HEK293 (cell line): Measurements from ENCODE around the gene TSPAN1.

Experiments
- CTCF ChIA-PET: fragments of 350-600 bp; formaldehyde crosslinking; extraction: SDS; loops from one replicate; lab custom pipeline; 2021; ENCODE audit warnings: antibody characterized with exemption; lab: Yijun Ruan, JAX
- POLR2A ChIA-PET: fragments of 300-600 bp; formaldehyde crosslinking; extraction: SDS; loops from one replicate; lab custom pipeline; 2020; ENCODE audit warnings: antibody characterized with exemption, inconsistent platforms; lab: Yijun Ruan, JAX
- H3K27ac ChIP-seq: fragments of 200-500 bp; sonication (Bioruptor generic); 2 replicates; pipeline ENCODE4 v1.5.1; 2014; ENCODE audit warnings: low read depth, low read length, control low read depth, inconsistent platforms; ENCODE audit errors: extremely low read depth
- H3K36me3 ChIP-seq, 2 experiments: fragments of 200-500 bp in 1 of 2; sonication (Bioruptor generic) in 1 of 2; 1 replicate in 1 of 2; 2 replicates in 1 of 2; pipeline ENCODE4 v1.5.1; 2014 to 2017; ENCODE audit warnings: inconsistent platforms in 2 of 2, low read length in 2 of 2; ENCODE audit not compliant: control insufficient read depth in 2 of 2, insufficient read depth in 1 of 2
- H3K4me1 ChIP-seq: fragments of 200-500 bp; sonication (Bioruptor generic); 2 replicates; pipeline ENCODE4 v1.5.1; 2014; ENCODE audit warnings: mild to moderate bottlenecking, low read length, inconsistent platforms; ENCODE audit not compliant: control insufficient read depth, insufficient read depth
- H3K4me3 ChIP-seq: 2 replicates; pipeline ENCODE4 v1.5.1; 2011; ENCODE audit warnings: low read depth, mild to moderate bottlenecking, control low read depth, low read length, moderate library complexity
- H3K9me3 ChIP-seq: fragments of 200-500 bp; sonication (Bioruptor generic); 2 replicates; pipeline ENCODE4 v1.5.1; 2014; ENCODE audit warnings: low read depth, low read length, inconsistent platforms; ENCODE audit not compliant: control insufficient read depth, insufficient read depth
- GLIS1 ChIP-seq: fragments of 450-650 bp; formaldehyde crosslinking; IDR thresholded peaks from 2 replicates; pipeline ENCODE4 v1.5.1; 2016; ENCODE audit warnings: missing biosample characterization, missing genetic modification characterization
- KLF8 ChIP-seq: fragments of 450-650 bp; formaldehyde crosslinking; IDR thresholded peaks from 2 replicates; pipeline ENCODE4 v1.5.1; 2016; ENCODE audit warnings: missing biosample characterization, missing genetic modification characterization
- MZF1 ChIP-seq: fragments of 450-650 bp; formaldehyde crosslinking; IDR thresholded peaks from 2 replicates; pipeline ENCODE4 v1.5.1; 2017; ENCODE audit warnings: missing biosample characterization, missing genetic modification characterization, borderline replicate concordance
- SP2 ChIP-seq: fragments of 450-650 bp; formaldehyde crosslinking; IDR thresholded peaks from 2 replicates; pipeline ENCODE4 v1.5.1; 2016; ENCODE audit warnings: missing biosample characterization, missing genetic modification characterization
- ZBTB7A ChIP-seq: fragments of 450-650 bp; formaldehyde crosslinking; IDR thresholded peaks from 2 replicates; pipeline ENCODE4 v1.5.1; 2016; ENCODE audit warnings: low read depth, missing biosample characterization, missing genetic modification characterization
- ZFP69B ChIP-seq: fragments of 450-650 bp; formaldehyde crosslinking; IDR thresholded peaks from 2 replicates; pipeline ENCODE4 v1.5.1; 2016; ENCODE audit warnings: missing biosample characterization, missing genetic modification characterization
- ZNF114 ChIP-seq: fragments of 450-650 bp; formaldehyde crosslinking; IDR thresholded peaks from 2 replicates; pipeline ENCODE4 v1.5.0; 2017; ENCODE audit warnings: missing biosample characterization, missing genetic modification characterization
- ZNF202 ChIP-seq: fragments of 450-650 bp; formaldehyde crosslinking; IDR thresholded peaks from 2 replicates; pipeline ENCODE4 v1.5.1; 2016; ENCODE audit warnings: missing biosample characterization, missing genetic modification characterization, borderline replicate concordance
- ZNF426 ChIP-seq: fragments of 450-650 bp; formaldehyde crosslinking; IDR thresholded peaks from 2 replicates; pipeline ENCODE4 v1.5.1; 2017; ENCODE audit warnings: missing biosample characterization, missing genetic modification characterization, mild to moderate bottlenecking, inconsistent platforms, moderate library complexity
- ZNF544 ChIP-seq: fragments of 450-650 bp; formaldehyde crosslinking; IDR thresholded peaks from 2 replicates; pipeline ENCODE4 v1.5.0; 2017; ENCODE audit warnings: missing biosample characterization, missing genetic modification characterization
- ZNF560 ChIP-seq: fragments of 450-650 bp; formaldehyde crosslinking; IDR thresholded peaks from 2 replicates; pipeline ENCODE4 v1.5.1; 2017; ENCODE audit warnings: missing biosample characterization, missing genetic modification characterization, borderline replicate concordance
- ZNF585B ChIP-seq: fragments of 450-650 bp; formaldehyde crosslinking; IDR thresholded peaks from 2 replicates; pipeline ENCODE4 v1.5.1; 2016; ENCODE audit warnings: missing biosample characterization, missing genetic modification characterization
- ZNF610 ChIP-seq: fragments of 450-650 bp; formaldehyde crosslinking; IDR thresholded peaks from 2 replicates; pipeline ENCODE4 v1.5.1; 2016; ENCODE audit warnings: missing biosample characterization, missing genetic modification characterization, borderline replicate concordance
- ZNF664 ChIP-seq: fragments of 450-650 bp; formaldehyde crosslinking; IDR thresholded peaks from 2 replicates; pipeline ENCODE4 v1.5.1; 2016; ENCODE audit warnings: missing biosample characterization, missing genetic modification characterization
- ZNF747 ChIP-seq: fragments of 450-650 bp; formaldehyde crosslinking; IDR thresholded peaks from 2 replicates; pipeline ENCODE4 v1.5.1; 2016; ENCODE audit warnings: missing biosample characterization, missing genetic modification characterization
- ZNF830 ChIP-seq: fragments of 450-650 bp; IDR thresholded peaks from 2 replicates; pipeline ENCODE4 v1.5.0; 2018; ENCODE audit warnings: missing biosample characterization, missing genetic modification characterization, low read depth, mild to moderate bottlenecking, moderate library complexity
- ZXDB ChIP-seq: fragments of 450-650 bp; formaldehyde crosslinking; IDR thresholded peaks from 2 replicates; pipeline ENCODE4 v1.5.1; 2016; ENCODE audit warnings: missing biosample characterization, missing genetic modification characterization
- TF ChIP-seq, protein P1 (sequence below): fragments of 450-650 bp; formaldehyde crosslinking; IDR thresholded peaks from 2 replicates; pipeline ENCODE4 v1.5.1; 2016; ENCODE audit warnings: missing biosample characterization, missing genetic modification characterization
- TF ChIP-seq, protein P2 (sequence below): fragments of 450-650 bp; formaldehyde crosslinking; optimal IDR thresholded peaks from 2 replicates; pipeline ENCODE3; 2016; ENCODE audit warnings: missing biosample characterization, mild to moderate bottlenecking, missing genetic modification characterization
- TF ChIP-seq, protein P3 (sequence below): fragments of 450-650 bp; formaldehyde crosslinking; IDR thresholded peaks from 2 replicates; pipeline ENCODE4 v1.5.1; 2016; ENCODE audit warnings: missing biosample characterization, missing genetic modification characterization
- TF ChIP-seq, protein P4 (sequence below): fragments of 450-650 bp; formaldehyde crosslinking; IDR thresholded peaks from 2 replicates; pipeline ENCODE4 v1.5.1; 2017; ENCODE audit warnings: missing biosample characterization, missing genetic modification characterization

The TSPAN1 gene

DNA sequence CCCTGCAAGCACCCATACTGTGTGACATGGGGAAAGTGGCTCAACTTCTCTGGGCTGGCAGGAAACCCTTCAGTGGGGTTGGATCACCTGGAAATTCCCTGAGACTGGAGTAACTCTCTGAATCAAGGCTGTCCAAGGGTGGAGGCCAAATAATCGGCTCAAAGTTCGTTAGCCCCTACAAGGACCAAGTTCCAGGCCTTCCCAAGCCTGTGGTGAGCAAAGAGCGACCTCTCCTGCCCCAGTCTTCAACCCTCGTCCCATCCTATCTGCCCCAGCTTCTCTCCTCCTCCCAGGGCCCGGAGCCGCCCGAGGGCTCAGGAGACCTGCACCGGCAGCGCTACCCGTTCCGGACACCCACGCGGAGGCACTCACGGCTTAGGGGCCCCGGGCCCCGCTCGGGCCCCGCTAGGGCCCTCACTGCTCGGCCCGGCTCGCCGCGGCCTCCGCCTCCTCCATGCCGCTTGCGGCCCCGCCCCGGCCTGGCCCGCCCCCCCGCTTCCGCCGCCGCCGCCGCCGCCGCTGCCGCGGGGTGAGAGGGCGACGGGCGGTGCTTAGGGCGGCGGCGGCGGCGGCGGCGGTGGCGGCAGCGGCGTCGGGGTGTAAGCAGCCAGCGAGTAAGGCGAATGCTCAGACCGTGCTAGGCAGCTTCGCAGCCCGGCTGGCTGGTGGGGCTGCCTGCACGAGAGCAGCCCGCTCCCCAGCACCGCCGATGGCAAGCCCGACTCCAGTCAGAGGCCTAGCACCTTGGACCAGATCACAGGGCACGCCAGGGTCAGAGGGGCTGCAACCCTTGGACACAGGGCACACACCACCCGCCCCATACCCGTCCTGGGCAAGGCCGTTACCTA, 23.3 kb downstream of the TSPAN1 start, which contains the start of gene POMGNT1 (continued):
- TF ChIP-seq KLF8 (tag by site-specific recombination) (0 out of 2 replicates have a peak, but pooled peaks have one; percentile 12), ZNF560 (tag by site-specific recombination) (0 out of 2 replicates have a peak, but pooled peaks have one; percentile 26), ZNF202 (tag by site-specific recombination) (no peak), ZBTB7A (tag by site-specific recombination) (no peak), ZNF114 (tag by site-specific recombination) (no peak), MZF1 (tag by site-specific recombination) (no peak)
- TF ChIP-seq, protein P1, sequence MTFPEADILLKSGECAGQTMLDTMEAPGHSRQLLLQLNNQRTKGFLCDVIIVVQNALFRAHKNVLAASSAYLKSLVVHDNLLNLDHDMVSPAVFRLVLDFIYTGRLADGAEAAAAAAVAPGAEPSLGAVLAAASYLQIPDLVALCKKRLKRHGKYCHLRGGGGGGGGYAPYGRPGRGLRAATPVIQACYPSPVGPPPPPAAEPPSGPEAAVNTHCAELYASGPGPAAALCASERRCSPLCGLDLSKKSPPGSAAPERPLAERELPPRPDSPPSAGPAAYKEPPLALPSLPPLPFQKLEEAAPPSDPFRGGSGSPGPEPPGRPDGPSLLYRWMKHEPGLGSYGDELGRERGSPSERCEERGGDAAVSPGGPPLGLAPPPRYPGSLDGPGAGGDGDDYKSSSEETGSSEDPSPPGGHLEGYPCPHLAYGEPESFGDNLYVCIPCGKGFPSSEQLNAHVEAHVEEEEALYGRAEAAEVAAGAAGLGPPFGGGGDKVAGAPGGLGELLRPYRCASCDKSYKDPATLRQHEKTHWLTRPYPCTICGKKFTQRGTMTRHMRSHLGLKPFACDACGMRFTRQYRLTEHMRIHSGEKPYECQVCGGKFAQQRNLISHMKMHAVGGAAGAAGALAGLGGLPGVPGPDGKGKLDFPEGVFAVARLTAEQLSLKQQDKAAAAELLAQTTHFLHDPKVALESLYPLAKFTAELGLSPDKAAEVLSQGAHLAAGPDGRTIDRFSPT (tag by site-specific recombination): peak; percentile 43; the same call in 1 of the 2 replicates
- TF ChIP-seq, protein P2, sequence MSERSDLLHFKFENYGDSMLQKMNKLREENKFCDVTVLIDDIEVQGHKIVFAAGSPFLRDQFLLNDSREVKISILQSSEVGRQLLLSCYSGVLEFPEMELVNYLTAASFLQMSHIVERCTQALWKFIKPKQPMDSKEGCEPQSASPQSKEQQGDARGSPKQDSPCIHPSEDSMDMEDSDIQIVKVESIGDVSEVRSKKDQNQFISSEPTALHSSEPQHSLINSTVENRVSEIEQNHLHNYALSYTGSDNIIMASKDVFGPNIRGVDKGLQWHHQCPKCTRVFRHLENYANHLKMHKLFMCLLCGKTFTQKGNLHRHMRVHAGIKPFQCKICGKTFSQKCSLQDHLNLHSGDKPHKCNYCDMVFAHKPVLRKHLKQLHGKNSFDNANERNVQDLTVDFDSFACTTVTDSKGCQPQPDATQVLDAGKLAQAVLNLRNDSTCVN (tag by site-specific recombination): peak; percentile 33
- TF ChIP-seq, all 188 proteins: peak for 37

DNA sequence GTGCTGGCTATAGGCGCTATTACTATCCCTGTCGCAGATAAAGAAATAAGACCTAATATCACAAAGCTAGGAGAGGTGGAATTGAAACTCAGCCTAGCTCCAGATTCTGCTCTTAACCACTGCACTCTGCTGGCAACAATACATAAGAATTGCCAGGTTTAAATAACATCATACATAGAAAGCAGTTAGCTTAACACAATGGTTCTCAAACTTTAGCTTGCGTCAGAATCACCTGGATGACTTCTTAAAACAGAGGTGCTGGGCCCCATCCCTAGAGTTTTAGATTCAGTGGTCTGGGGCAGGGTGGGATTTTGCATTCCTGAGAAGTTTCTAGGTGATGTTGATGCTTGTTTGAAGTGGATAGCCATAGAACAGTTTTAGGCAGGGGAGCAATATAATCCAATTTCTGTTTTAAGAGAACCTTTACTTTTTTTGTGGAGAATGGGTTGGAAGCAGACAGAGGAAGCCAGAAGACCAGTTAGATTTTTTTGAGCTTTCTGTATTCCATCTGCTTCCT, 24.4 kb downstream of the TSPAN1 start:
- TF ChIP-seq, protein P3, sequence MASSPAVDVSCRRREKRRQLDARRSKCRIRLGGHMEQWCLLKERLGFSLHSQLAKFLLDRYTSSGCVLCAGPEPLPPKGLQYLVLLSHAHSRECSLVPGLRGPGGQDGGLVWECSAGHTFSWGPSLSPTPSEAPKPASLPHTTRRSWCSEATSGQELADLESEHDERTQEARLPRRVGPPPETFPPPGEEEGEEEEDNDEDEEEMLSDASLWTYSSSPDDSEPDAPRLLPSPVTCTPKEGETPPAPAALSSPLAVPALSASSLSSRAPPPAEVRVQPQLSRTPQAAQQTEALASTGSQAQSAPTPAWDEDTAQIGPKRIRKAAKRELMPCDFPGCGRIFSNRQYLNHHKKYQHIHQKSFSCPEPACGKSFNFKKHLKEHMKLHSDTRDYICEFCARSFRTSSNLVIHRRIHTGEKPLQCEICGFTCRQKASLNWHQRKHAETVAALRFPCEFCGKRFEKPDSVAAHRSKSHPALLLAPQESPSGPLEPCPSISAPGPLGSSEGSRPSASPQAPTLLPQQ (tag by site-specific recombination): peak; percentile 75; the same call in 1 of the 2 replicates
- TF ChIP-seq ZXDB (tag by site-specific recombination) (no peak), ZNF610 (tag by site-specific recombination) (no peak), ZNF544 (tag by site-specific recombination) (no peak), GLIS1 (no peak), ZNF747 (tag by site-specific recombination) (no peak), SP2 (no peak), ZFP69B (tag by site-specific recombination) (peak; percentile 49), ZNF830 (no peak), ZNF664 (peak; percentile 88), ZNF426 (tag by site-specific recombination) (no peak), MZF1 (tag by site-specific recombination) (no peak), ZNF585B (tag by site-specific recombination) (no peak)
- TF ChIP-seq, protein P4, sequence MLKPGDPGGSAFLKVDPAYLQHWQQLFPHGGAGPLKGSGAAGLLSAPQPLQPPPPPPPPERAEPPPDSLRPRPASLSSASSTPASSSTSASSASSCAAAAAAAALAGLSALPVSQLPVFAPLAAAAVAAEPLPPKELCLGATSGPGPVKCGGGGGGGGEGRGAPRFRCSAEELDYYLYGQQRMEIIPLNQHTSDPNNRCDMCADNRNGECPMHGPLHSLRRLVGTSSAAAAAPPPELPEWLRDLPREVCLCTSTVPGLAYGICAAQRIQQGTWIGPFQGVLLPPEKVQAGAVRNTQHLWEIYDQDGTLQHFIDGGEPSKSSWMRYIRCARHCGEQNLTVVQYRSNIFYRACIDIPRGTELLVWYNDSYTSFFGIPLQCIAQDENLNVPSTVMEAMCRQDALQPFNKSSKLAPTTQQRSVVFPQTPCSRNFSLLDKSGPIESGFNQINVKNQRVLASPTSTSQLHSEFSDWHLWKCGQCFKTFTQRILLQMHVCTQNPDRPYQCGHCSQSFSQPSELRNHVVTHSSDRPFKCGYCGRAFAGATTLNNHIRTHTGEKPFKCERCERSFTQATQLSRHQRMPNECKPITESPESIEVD: no peak
- no peaks in the 10 kb centered on the region for H3K9me3 ChIP-seq
- H3K27ac ChIP-seq: no peak overlapping the region
- H3K4me3 ChIP-seq: no peak overlapping the region
- ChIA-PET CTCF (interaction anchor here (1.0 to 3.1 kb wide), 3 partner anchors 24 to 161 kb away, joined by 3 to 21 read pairs (median 3); no protein-coding TSS in a partner anchor), POLR2A (interaction anchor here (0.8 to 2.5 kb wide), 5 partner anchors 16 to 67 kb away, joined by 5 to 9 read pairs (median 6); partner anchors contain the start of genes PIK3R3 and RAD54L)
- H3K4me1 ChIP-seq: no peaks in the 10 kb centered on the region
- peaks cover 0 to 27% of the 10 kb centered on the region in 2 experiments; a peak in 1 of 3 replicates for H3K36me3 ChIP-seq
